ENCODE data around the gene C11orf24.

DNA sequence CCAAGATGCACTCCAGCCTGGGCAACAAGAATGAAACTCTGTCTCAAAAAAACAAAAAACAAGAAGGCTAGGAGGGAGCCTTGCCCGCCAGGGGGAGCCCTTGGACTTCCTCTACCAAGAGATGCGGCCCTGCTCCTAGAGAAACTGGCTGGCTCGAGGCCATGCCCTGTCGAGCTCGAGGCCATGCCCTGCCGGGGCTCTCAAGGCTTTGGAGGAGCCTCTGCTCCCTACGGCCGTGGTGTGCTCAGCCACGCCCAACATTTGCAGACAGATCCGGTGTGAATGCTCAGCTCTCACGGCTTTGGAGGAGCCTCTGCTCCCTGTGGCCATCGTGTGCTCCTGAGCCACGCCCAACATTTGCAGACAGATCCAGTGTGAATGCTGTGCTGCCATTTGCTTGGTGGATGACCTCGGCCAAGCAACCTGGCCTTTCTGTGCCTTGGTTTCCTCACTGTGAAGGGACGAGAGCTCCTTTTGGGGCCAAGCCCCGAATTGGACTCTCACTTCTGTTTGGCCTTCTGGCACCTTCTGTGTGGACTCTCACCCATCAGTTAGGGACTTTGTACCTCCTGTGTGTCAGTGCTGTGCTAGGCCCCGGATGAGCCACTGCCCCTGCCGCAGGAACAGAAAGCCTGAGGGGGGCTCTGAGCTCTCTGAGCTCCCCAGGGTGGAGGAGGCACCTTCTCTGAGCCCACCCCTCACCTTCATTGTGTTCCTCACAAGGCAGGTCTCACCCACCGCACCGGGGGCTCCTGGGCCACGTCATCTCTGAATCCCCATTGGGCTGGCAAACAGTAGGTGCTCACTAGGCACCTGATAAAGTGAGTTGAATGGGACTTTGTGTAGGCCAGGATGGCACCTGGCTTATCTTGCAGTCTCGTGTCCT, 14.1 kb downstream of the C11orf24 start:
- TF ChIP-seq, protein P1, sequence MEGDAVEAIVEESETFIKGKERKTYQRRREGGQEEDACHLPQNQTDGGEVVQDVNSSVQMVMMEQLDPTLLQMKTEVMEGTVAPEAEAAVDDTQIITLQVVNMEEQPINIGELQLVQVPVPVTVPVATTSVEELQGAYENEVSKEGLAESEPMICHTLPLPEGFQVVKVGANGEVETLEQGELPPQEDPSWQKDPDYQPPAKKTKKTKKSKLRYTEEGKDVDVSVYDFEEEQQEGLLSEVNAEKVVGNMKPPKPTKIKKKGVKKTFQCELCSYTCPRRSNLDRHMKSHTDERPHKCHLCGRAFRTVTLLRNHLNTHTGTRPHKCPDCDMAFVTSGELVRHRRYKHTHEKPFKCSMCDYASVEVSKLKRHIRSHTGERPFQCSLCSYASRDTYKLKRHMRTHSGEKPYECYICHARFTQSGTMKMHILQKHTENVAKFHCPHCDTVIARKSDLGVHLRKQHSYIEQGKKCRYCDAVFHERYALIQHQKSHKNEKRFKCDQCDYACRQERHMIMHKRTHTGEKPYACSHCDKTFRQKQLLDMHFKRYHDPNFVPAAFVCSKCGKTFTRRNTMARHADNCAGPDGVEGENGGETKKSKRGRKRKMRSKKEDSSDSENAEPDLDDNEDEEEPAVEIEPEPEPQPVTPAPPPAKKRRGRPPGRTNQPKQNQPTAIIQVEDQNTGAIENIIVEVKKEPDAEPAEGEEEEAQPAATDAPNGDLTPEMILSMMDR (IDR thresholded peaks at IDR 0.05) = peak; percentile 93
- TF ChIP-seq ZFX (IDR thresholded peaks at IDR 0.05; ENCODE audit: borderline replicate concordance) = no peak
